ENCODE data around the gene TMEM234.

- TF ChIP-seq CTCF (IDR thresholded peaks at IDR 0.05; ENCODE audit: poor library complexity) (no peak), EZH2phosphoT487 (IDR thresholded peaks at IDR 0.05; ENCODE audit: low read depth, severe bottlenecking, unreplicated experiment) (no peak)
These were observed 22.5 kb downstream of the TMEM234 start for GRCh38 chr1:32199717-32200072.

Data from hepatocyte (in vitro differentiated cells).